Raji (cell line): ENCODE measurements around the gene A4GALT.

Experiments
- POLR2A ChIP-seq: IDR thresholded peaks from 2 replicates; pipeline ENCODE4 v1.6.1; 2011; ENCODE audit warnings: low read depth, low read length, control low read depth; ENCODE audit not compliant: insufficient read depth

Gene A4GALT

DNA sequence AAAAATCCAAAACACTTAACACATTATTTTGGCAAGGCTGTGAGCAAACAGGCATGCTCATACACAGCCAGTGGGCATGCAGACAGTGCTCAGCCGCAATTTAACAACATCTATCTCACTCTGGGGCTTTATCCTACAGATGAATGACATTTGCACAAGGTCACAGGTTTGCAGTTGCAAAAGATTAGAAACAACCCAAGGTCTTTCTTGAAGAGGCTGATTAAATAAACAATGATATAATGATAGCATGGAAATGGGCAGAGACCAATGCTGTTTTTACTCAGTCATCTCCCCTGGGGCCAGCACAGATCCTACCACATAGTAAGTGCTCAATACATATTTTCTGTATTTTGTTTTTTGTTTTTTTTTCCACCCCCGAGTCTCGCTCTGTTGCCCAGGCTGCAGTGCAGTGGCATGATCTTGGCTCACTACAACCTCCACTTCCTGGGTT is 9.4 kb downstream of the A4GALT start:
- TF ChIP-seq POLR2A, result no peak

DNA sequence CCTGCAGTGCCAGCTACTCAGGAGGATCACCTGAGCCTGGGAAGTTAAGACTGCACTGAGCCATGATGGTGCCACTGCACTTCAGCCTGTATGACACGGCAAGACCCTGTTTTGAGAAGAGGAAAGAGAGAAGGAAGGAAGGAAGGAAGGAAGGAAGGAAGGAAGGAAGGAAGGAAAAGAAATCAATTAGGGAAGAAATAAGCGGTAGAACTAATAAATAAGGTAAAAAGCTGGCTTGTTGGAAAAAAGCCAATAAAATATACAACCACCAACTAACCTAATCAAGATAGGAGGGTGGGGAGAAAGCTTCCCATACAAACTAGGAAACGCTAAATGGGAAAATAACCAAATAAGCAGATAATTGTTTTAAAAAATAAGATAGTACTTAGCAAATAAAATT is 12.3 kb downstream of the A4GALT start:
- TF ChIP-seq POLR2A, result no peak

DNA sequence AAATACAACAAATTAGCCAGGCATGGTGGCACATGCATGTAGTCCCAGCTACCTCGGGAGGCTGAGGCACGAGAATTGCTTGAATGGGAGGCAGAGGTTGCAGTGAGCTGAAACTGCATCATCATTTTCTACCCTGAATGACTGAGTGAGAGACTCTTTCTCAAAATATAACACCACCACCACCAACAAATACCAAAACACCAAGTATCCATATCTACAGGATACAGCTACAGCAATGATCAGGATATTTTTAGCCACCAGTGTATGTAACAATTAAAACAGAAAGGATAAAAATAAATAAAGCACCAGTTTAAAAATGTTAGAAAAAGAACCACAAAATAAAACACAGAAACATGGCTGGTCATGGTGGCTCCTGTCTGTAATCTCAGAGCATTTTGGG is 13.2 kb downstream of the A4GALT start:
- TF ChIP-seq POLR2A, result no peak

DNA sequence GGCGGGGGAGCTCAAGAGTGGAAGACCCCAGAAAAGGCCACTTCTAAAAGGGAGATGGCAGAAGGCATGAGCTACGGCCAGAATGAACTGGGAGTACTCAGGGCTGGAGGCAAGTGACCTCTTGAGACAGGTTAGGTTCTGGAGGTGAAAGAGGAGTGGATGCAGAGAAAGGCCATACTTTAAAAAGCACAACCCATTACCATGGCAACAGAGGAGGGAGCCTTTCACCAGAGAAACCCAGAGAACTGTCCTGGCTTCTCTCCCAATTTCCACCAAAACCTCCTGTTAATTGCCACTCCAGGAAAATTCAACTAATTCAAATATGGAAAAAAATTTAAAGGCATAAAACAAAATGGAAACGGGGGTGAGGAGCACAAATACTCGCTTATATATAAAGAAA is 15.8 kb downstream of the A4GALT start:
- no peak for TF ChIP-seq POLR2A

DNA sequence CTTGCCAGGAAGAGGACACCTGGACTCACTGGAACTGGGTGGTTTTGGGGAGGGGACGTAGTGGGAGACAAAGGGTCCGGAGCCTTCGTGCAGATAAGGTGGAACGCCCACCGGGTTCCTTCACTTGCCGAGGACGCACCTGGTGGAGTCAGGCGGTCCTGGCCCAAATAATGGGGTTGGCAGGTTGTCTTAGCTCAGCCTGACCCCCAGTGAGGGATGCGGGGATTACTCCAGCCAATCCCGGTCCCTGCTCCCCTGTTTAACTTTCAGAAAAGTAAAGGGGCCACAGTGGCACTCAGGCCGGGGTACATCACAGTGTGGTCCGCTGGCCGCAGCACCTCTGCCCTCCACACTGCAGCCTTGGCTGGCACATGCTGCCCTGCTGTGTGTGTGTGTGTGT is 18.0 kb downstream of the A4GALT start:
- no peak for TF ChIP-seq POLR2A

DNA sequence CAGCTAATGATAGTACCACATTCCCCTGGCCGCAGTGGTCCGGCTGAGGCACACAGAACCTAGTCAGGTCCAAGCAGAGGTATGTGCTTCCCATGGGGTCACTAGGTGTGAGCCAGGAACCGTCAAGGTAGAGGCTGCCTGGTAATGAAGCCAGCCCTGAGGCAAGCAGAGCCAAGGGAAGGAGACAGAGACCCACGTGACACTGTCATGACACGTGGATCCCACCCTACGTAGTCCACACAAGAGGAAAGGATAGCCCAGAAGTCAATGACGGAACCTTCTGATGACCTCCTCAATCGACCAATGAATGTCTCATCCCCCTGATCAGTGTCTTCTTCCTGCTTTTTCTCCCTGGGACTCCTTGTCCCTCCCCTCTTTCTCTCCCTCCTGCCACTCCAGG is 19.0 kb downstream of the A4GALT start:
- TF ChIP-seq POLR2A, result no peak

DNA sequence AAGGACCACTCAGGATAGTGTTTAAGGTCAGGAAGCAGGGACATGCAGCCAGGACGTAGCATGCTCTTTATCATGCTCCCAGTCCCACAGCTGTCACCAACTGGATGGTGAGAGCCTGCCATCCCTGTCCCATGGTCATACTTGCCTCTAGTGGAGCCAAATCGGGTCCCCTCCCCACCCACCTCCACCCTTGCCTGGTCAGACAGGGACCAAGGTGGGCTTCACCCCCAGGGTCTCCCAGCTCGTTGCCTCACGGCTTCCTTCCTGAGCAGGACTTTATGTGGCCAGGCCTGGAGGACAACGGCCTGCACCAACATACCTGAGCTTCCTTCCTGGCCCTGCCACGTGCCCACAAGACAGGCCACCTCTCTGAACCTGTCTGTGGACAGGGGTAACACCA is 19.8 kb downstream of the A4GALT start:
- TF ChIP-seq POLR2A, result no peak

DNA sequence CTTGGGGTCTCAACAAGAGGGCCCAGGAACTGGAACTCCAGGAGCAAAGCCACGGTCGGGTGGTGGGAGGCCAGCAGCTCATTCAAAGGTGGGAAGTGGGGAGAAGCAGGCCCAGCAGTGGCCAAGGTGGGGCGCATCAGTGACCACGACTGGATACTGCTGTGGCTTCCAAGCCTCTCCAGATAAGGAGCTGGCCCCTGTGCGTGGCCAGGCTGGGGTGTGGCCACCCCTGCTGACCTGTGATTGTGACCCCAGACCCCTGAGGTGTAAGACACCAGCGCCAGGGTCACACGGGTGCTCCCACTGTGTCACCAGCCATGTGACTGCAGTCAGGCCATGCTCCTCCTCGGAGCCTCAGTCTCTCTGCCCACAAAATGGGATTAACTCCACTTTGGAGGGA is 20.3 kb downstream of the A4GALT start:
- no peak for TF ChIP-seq POLR2A

DNA sequence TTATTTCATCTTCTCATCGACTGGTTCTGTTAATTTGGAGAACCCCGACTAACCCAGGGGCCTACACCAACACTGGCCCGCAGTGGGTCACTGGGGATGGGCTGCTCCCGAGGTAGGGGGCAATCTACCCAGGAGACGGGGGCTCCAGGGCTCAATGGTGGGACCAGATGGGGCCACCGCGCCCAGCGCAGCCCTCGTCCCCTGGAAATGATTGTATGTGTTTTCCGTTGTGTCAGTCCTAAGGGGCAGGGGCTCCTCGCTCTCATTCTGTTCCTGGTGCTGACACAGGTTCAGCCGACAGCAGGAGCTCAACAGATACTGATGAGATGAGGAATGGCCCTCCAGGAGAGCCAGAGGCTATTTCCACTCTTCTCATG is 20.7 kb downstream of the A4GALT start:
- TF ChIP-seq POLR2A, result no peak

DNA sequence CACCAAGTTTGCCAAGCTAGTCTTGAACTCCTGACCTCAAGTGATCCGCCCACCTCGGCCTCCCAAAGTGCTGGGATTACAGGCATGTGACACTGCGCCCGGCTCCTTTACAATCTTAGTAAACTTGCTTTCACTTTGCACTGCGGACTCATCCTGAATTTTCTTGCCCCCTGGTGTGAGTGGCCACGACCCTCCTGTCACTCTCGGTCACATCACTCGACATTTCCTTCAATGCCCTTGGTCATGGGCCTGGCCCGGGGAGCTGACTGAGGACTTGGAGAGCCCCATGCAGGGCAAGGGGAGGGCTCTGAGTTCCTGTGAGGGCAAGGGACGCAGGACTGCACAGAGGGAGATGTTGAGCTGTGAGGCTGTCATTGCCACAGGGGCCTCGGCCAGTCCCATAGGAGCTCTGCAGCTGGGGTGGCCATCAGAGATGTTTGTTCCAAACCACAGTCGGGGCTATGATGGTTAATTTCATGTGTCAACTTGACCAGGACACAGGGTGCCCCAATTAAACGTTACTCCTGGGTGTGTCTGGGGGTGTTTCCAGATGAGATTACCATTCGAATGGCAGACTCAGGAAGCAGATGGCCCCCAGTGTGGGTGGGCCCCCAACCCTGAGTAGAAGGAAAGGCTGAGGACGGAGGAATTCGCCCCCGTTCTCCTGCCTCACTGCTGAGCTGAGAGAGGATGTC is 21.2 kb downstream of the A4GALT start:
- TF ChIP-seq POLR2A, result no peak

DNA sequence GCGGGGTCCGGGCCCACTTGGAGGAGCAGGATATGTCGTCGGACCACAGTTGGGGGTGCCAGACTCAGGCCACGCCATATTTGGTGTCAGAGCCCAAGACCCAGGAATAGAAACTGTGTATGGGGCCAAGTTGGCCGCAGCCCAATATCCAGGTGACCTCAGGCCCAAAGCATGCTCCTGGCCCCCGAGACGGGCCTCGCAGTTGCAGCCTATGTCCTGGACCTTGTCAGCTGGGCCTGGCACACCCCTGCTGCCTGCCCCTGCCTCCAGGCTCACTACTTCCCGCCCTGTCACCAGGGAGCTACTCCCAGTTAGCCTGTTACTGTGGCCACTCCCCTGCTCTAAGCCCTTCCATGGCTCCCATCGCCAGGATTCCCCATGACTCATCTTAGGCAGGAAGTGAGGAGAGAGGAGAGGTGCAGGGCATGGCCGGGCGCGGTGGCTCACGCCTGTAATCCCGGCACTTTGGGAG is 23.1 kb downstream of the A4GALT start:
- no peak for TF ChIP-seq POLR2A

DNA sequence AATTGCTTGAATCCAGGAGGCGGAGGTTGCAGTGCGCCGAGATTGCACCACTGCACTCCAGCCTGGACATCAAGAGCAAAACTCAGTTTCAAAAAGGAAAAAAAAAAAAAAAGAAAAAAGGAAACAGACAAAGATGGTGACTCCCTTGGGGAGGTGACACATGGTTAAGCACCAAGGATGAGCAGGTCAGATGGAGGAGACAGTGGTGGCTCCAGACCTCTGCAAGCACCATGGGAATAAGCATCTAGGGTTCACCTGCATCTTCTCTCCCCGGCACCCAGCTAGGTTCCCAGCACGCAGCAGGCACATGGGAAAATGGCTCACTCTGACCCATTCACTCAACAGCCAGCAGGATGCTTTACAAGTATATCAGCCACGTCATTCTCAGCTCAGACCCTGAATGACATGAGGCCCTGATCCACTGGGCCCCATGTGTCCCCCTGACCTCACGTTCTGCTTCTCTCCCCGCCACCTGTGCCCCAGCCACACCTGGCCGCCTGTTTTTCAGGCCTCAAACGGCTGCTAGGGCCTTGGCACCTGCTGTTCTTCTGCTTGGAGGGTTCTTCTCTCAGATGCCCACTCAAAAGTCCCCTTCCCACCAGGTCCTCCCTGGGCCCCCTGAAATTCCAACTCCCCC is 24.2 kb downstream of the A4GALT start:
- no peak for TF ChIP-seq POLR2A

DNA sequence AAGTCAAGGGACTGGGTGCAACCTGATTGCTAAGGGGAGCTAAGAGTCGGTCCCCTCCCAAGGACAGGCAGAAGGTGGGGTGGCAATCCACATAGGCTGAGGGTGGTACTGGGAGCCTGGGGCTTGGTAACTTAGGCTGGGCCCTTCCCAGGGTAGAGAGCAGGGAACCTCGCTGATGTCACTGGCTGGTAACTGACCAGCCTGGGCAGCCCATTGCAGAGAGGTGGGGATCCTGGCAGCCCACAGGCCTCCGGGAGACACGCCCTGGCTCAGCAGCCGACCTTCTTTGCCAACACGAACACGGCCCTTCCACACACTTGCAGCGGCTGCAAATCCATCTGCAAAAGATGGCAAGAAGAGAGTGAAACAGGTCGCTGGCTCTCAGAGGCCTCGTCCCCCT is 25.4 kb downstream of the A4GALT start:
- no peak for TF ChIP-seq POLR2A

DNA sequence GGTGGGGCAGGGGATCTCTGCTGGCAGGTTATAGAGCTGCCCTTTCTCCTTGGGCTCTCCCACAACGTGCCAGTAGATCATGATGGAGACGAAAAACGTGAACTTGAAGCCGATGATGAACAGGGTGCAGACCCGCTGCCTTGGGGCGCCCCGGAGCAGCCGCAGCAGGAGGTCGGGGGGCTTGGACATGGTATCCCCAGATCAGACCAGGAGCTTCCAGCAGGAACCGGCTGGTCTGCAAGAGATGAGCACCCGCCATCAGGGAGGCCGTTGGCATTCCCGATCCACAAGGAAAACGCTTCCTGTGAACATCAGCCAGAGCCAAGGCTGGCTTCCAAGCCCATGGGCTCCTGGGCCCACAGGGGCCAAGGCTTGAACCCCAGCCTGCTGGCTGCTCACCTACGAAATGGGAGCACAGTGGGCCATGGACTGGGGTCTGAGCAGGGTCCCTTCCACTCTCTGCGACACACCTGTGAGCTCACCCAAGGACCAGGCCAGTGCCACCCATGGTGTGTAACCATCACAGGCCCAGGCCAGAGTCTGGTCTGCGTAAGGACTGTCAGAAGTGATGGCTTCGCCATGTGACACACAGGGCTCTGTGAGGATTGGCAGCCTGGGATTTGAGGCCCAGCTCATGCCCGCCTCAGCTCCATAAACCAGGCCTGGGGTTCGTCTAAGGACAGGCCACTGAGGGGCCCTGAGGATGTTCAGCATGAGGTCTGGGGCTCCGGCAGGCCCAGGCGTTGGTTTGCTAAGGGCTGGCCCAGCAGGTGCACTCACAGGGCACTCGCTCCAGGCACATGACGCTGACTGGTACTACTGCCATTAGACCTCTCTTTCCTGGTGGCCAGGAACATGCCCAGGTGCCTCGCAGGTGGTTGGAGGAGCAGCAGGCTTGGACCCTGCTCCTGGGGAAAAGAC is 26.6 kb downstream of the A4GALT start:
- TF ChIP-seq POLR2A, result no peak

DNA sequence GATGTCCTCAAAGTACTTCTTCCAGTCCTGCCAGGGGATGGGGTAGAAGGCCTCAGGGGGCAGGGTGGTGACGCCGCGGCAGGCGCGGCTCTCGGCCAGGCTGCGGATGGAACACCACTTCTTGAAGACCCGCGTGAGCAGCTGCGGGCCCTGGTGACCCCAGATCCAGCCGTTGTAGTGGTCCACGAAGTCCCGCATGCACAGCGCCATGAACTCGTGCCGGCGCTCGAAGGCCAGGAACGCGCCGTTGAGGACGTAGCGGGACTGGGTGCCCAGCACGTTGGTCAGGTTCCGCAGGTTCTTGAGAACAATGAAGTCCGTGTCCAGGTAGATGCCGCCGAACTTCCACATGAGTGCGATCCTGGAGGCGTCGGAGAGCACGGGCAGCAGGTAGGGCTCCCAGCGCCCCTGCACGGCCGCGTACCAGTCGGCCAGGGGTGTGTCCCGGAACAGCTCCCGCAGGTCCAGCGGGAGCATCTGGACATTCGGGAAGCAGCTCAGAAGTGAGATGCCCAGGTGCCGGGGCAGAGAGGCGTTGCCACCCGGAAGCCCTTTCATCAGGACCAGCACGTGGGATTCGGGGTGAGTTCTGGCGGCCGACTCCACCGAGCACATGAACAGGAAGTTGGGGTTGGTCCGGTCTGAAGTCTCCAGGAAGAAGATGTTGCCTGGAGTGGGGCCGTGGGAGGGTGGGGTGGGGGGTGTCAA is 27.5 kb downstream of the A4GALT start:
- TF ChIP-seq POLR2A, result no peak

DNA sequence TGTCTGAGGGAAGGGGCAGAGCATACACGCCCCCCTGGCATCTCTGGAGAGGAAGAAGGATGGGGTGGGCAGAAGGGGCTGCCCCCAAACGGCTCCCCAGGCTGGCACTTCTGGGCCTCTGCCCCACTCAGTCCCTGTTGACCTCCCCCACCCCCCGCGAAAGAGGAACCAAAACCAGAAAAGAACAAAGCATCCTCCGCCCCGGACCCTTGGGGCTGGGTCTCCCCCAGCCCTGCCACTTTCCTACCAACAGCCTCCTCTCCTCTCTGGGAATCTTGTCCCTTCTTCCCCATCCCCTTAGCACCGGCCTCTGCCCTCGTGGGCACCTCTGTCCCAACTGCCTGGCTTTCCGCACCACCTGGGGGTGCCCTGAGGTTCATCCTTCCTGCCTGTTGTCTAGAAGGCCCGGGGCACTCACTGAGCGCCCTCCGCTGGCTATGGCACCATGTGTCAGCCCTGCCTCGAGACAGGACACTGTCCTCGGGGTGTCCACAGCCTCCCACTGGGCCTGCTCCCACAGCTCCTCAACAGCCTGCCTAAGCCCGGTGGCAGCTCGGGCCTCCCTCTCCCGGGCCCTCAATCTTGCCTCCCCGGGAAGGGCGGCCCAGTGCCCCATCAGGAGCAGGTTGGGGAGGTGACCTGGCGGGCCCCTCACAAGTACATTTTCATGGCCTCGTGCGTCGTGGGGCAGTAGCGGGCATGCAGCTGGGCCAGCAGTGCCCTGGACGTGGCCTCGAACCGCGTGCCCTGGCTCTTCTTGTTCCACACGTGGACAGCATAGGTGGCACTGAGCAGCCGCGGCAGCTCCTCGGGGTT is 28.2 kb downstream of the A4GALT start:
- TF ChIP-seq POLR2A, result no peak
